Osteoblast (primary cell): ENCODE results near the gene NAT9. TPM values are rescaled to one million over a fixed set of nuclear protein-coding genes. Genes with fewer than 3 reads are reported as not detected.
A peak's percentile ranks its signal among the peaks of the same experiment; 100 is the strongest.

ENCODE experiments used
- DNase-seq: peaks from one replicate; pipeline ENCODE4 v3.0.0; 2011; ENCODE audit warnings: low spot score, mixed read lengths; ENCODE audit not compliant: insufficient read length; ENCODE audit errors: missing footprints
- H2AFZ ChIP-seq: 2 replicates; pipeline ENCODE4 v1.6.0; 2011; ENCODE audit warnings: mild to moderate bottlenecking, low read length
- H3K27ac ChIP-seq: 2 replicates; pipeline ENCODE4 v1.5.1; 2011; ENCODE audit warnings: mild to moderate bottlenecking, low read depth, low read length, moderate library complexity
- H3K27me3 ChIP-seq: 2 replicates; pipeline ENCODE4 v1.6.0; 2012; ENCODE audit warnings: mild to moderate bottlenecking, control low read depth, inconsistent platforms, low read length, moderate library complexity; ENCODE audit not compliant: insufficient read depth
- H3K36me3 ChIP-seq: 2 replicates; pipeline ENCODE4 v1.5.1; 2011; ENCODE audit warnings: mild to moderate bottlenecking, low read length, control low read depth, moderate library complexity; ENCODE audit not compliant: insufficient read depth
- H3K4me1 ChIP-seq: 2 replicates; pipeline ENCODE4 v1.5.1; 2011; ENCODE audit warnings: mild to moderate bottlenecking, low read length, control low read depth, moderate library complexity; ENCODE audit not compliant: insufficient read depth
- H3K4me2 ChIP-seq: 2 replicates; pipeline ENCODE4 v1.6.0; 2011; ENCODE audit warnings: mild to moderate bottlenecking, low read length; ENCODE audit not compliant: insufficient read depth
- H3K4me3 ChIP-seq: fragments of 200-600 bp; sonication (generic); 3 replicates; pipeline ENCODE4 v1.5.1; 2012; ENCODE audit warnings: mild to moderate bottlenecking, low read length, inconsistent platforms; ENCODE audit not compliant: insufficient read depth
- H3K79me2 ChIP-seq: 2 replicates; pipeline ENCODE4 v1.6.0; 2012; ENCODE audit warnings: mild to moderate bottlenecking, low read length, control low read depth, inconsistent platforms; ENCODE audit not compliant: insufficient read depth
- H3K9me3 ChIP-seq: 2 replicates; pipeline ENCODE4 v1.5.1; 2011; ENCODE audit warnings: low read depth, low read length, control low read depth
- H4K20me1 ChIP-seq: 2 replicates; pipeline ENCODE4 v1.6.0; 2012; ENCODE audit warnings: mild to moderate bottlenecking, low read length, control low read depth; ENCODE audit not compliant: insufficient read depth
- total RNA-seq: library from RNA; depleted of rRNA; stranded (reverse); fragments of >200 nt; gene quantifications from 2 replicates; pipeline ENCODE4 v1.2.3, GENCODE V29; 2012
- TF ChIP-seq, protein P1 (sequence below): IDR thresholded peaks from 2 replicates; pipeline ENCODE4 v1.5.1; 2011; ENCODE audit warnings: mild to moderate bottlenecking, low read depth, low read length, moderate library complexity; ENCODE audit errors: extremely low read depth

The NAT9 gene
- total RNA-seq, 1 donor, result 35.1 TPM

DNA sequence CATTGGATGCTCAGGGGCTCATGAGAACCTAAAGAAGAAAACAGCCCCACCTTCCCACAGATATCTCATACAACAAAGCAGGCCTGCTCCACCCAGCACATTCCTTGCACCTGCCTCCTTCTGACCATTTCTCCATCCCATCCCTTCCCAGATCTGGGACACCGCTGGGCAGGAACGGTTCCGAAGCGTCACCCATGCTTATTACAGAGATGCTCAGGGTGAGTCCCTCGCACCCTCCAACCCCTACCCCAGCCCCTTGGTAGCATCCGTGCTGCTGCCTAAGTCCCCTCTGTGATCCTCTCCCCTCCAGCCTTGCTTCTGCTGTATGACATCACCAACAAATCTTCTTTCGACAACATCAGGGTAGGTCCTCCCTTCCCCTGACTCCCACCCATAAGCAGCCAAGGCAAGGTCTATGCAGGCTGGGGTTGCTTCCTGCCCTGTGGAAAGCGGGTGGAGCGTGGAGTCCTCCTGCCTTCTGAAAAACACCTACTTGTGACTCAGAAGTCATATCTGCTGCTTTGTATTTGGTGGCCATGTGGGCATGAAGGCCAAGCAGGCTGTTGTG lies 33.1 kb downstream of the NAT9 start:
- peak; percentile 56 for DNase-seq
- Histone ChIP-seq H4K20me1 (no peaks in the 10 kb centered on the region), H3K4me3 (no peak overlapping the region), H3K9me3 (no peaks in the 10 kb centered on the region), H3K4me1 (peaks cover 4% of the 10 kb centered on the region), H3K27me3 (peaks cover 21% of the 10 kb centered on the region), H2AFZ (no peak overlapping the region), H3K36me3 (no peaks in the 10 kb centered on the region), H3K79me2 (no peaks in the 10 kb centered on the region), H3K4me2 (no peak overlapping the region), H3K27ac (no peak overlapping the region)
- TF ChIP-seq, protein P1, sequence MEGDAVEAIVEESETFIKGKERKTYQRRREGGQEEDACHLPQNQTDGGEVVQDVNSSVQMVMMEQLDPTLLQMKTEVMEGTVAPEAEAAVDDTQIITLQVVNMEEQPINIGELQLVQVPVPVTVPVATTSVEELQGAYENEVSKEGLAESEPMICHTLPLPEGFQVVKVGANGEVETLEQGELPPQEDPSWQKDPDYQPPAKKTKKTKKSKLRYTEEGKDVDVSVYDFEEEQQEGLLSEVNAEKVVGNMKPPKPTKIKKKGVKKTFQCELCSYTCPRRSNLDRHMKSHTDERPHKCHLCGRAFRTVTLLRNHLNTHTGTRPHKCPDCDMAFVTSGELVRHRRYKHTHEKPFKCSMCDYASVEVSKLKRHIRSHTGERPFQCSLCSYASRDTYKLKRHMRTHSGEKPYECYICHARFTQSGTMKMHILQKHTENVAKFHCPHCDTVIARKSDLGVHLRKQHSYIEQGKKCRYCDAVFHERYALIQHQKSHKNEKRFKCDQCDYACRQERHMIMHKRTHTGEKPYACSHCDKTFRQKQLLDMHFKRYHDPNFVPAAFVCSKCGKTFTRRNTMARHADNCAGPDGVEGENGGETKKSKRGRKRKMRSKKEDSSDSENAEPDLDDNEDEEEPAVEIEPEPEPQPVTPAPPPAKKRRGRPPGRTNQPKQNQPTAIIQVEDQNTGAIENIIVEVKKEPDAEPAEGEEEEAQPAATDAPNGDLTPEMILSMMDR, result no peak

DNA sequence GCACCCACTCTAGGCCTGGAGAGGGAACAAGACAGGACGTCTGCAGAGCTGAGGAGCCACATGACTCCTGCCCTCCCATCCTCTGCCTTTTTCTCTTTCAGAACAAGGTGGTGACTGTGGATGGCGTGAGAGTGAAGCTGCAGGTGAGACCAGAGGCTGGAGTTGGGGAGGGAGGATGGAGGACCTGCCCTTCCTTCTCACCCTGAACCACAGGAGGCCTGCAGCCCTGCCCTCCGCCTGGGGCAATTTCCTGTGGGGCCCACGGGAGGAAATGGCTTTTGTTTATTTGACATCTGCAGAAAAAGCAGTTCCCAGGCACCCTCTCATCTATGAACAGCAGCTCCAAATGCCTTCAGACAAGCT lies 34.0 kb downstream of the NAT9 start:
- Histone ChIP-seq H3K27ac (no peak overlapping the region), H3K4me2 (no peak overlapping the region), H3K27me3 (peaks cover 30% of the 10 kb centered on the region), H3K36me3 (no peaks in the 10 kb centered on the region), H3K4me1 (no peaks in the 10 kb centered on the region), H3K9me3 (no peaks in the 10 kb centered on the region), H4K20me1 (no peaks in the 10 kb centered on the region), H3K4me3 (no peak overlapping the region), H2AFZ (no peak overlapping the region), H3K79me2 (no peaks in the 10 kb centered on the region)
- TF ChIP-seq, protein P1, result no peak
- peak; percentile 48 for DNase-seq

DNA sequence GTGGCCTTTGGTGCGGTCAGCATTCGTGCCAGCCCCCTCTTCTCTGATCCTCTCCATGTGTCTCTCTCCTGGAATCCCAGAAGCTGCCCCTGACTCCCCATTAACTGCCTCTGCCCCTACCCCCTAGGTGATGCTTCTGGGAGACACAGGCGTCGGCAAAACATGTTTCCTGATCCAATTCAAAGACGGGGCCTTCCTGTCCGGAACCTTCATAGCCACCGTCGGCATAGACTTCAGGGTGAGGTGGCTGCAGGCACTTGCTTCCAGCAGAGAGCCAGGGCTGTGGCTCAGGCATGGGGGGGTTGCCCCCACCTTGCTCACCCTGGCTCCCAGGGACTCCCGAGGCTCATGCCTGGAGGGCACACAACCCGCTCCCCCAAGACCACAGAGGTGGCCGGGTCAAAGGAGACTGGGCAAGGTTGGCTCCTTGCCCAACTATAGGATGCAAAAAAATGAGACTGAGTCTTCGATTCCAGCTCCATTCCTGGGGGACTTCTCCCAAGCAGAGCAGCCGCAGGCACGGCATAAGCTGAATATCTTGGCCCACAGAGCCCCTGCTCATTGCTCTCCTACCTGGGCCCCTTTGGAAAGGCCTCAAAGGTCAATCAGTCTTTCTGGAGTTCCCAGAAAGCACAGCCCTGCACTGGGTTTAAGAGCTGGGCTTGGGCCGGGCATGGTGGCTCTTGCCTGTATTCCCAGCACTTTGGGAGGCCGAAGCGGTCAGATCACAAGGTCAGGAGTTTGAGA lies 35.3 kb downstream of the NAT9 start:
- H3K4me1 ChIP-seq, result no peaks in the 10 kb centered on the region

DNA sequence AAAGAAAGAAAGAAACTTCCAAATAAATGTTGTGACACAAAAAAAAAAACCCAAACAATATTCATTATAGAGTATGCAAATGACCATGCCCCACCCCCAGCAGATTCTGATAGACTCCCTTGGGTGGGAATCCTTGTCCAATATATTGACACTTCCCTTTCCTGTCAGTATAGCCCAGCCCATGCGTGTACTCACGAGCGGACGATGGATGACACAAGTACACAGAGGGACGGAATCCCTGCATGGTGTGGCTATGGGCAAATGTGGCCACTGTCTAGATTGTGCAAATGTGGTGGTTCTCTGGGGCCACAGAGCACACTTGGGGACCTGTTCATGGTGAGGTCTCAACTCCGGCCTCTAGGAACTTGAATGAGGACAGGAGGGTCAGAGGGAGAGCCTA lies 36.0 kb downstream of the NAT9 start:
- peaks cover 49% of the 10 kb centered on the region for H3K27me3 ChIP-seq
- no peaks in the 10 kb centered on the region for H3K36me3 ChIP-seq
- no peaks in the 10 kb centered on the region for H3K9me3 ChIP-seq
- no peak overlapping the region for H3K4me3 ChIP-seq
- H2AFZ ChIP-seq, result no peak overlapping the region
- TF ChIP-seq, protein P1, result no peak
- H3K27ac ChIP-seq, result no peak overlapping the region
- no peaks in the 10 kb centered on the region for H3K4me1 ChIP-seq
- no peaks in the 10 kb centered on the region for H4K20me1 ChIP-seq
- no peaks in the 10 kb centered on the region for H3K79me2 ChIP-seq
- no peak overlapping the region for H3K4me2 ChIP-seq
- DNase-seq, result peak; percentile 44

More for the DNA sequence above, 35.3 kb downstream of the NAT9 start:
- TF ChIP-seq, protein P1, result no peak
- H3K27ac ChIP-seq, result no peak overlapping the region
- H4K20me1 ChIP-seq, result no peaks in the 10 kb centered on the region
- peaks cover 43% of the 10 kb centered on the region for H3K27me3 ChIP-seq
- H2AFZ ChIP-seq, result no peak overlapping the region
- DNase-seq, result peak; percentile 42
- no peak overlapping the region for H3K4me3 ChIP-seq
- no peaks in the 10 kb centered on the region for H3K36me3 ChIP-seq
- H3K79me2 ChIP-seq, result no peaks in the 10 kb centered on the region
- no peaks in the 10 kb centered on the region for H3K9me3 ChIP-seq
- H3K4me2 ChIP-seq, result no peak overlapping the region
